ENCODE measurements around the gene LUC7L.
"Not testable (repeated sequence)": the region's sequence is repeated elsewhere in the genome, so short reads cannot be mapped to it uniquely, and the experiment has no call there.

DNA sequence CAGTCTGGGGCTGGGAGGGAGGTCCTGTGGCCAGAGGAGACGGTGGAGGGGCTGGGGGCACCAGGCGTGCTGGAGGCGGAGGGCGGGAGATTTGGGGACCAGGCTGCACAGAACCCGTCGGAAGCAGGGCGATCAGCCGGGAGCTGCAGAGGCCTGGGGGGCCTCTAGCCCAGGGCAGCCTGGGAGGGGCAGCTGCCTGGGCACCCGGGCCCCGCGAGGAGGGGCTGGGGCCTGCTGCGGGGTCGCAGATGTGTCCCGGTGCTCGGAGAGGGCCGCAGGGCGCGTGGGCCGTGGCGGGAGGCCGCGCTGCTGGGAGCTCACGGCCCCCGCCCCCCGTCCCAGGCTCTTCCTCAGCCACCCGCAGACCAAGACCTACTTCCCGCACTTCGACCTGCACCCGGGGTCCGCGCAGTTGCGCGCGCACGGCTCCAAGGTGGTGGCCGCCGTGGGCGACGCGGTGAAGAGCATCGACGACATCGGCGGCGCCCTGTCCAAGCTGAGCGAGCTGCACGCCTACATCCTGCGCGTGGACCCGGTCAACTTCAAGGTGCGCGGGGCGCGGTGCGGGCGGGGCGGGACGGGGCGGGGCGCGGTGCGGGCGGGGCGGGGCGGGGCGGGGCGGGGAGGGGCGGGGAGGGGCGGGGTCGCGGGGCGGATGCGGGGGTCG is 75.6 kb downstream of the LUC7L start:
- not testable (repeated sequence) for TF ChIP-seq CTCF (optimal IDR thresholded peaks at IDR 0.05 in 1 of 3, IDR thresholded peaks at IDR 0.05 in 1 of 3, conservative IDR thresholded peaks at IDR 0.05 in 1 of 3; ENCODE audit: extremely low read depth in 1 of 3, insufficient read depth in 2 of 3, low read length in 3 of 3); EZH2 (IDR thresholded peaks at IDR 0.05; ENCODE audit: low read length)

Measured in keratinocyte (primary cell).